GM10266 (cell line): ENCODE results near the gene XPR1.

Experiments used
- DNase-seq: peaks from one replicate; pipeline ENCODE4 v3.0.0; 2012; ENCODE audit errors: extremely low spot score
- TF ChIP-seq, protein P1 (sequence below): IDR thresholded peaks from 2 replicates; pipeline ENCODE4 v1.5.1; 2012; ENCODE audit warnings: mild to moderate bottlenecking, low read depth; ENCODE audit not compliant: control insufficient read depth, insufficient read depth; ENCODE audit errors: missing control alignments

Gene XPR1

DNA sequence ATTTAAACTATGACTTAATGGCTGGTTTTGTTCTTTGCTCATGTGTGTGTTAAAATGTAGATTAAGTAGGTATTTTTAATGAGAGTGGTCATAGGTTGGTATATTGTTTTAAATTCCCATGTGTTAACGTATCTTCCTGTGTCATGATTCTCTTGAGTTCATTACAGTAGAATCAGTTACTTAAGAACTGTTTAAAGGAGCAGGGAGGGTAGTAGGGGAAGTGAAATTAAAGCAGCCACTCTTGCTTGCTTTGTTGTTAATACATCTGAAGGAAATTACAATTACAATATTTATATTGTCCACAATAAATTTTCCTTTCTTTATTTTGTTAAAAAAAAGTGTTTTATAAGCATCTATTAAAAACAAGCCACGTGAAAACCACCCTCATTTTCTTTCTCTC lies 161.6 kb downstream of the XPR1 start:
- TF ChIP-seq, protein P1, sequence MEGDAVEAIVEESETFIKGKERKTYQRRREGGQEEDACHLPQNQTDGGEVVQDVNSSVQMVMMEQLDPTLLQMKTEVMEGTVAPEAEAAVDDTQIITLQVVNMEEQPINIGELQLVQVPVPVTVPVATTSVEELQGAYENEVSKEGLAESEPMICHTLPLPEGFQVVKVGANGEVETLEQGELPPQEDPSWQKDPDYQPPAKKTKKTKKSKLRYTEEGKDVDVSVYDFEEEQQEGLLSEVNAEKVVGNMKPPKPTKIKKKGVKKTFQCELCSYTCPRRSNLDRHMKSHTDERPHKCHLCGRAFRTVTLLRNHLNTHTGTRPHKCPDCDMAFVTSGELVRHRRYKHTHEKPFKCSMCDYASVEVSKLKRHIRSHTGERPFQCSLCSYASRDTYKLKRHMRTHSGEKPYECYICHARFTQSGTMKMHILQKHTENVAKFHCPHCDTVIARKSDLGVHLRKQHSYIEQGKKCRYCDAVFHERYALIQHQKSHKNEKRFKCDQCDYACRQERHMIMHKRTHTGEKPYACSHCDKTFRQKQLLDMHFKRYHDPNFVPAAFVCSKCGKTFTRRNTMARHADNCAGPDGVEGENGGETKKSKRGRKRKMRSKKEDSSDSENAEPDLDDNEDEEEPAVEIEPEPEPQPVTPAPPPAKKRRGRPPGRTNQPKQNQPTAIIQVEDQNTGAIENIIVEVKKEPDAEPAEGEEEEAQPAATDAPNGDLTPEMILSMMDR, result no peak
- no peak for DNase-seq

DNA sequence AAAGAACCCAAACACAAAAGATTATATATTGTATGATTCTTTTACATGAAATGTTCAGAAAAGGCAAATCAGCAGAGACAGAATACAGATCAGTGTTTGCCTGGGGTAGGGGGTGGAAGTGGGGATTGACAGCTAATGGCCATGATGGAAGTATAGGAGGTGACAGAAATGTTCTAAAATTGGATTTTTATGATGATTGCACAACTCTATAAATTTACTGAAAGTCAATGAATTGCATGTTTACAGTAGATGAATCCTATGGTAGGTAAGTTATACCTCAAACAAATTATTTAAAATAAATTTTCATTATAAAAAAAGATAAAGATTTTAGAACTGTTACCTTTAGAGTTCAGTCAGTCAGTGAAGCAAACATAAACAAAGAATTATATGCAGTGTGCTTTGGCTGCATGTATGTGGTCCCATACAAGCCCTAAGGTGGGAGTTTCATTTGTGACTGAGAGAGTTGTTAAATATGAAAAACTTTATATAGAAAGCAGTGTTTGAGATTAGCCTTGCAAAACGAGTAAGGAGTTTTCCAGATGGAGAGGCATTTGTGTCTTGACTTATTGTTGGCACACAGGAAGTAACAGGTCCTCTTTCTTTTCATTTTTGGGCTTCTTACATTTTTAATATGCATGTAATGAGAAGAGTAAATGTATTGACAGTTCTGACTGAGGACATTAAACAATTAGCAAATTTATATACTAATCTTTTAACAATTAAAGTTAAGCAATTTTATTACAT lies 165.2 kb downstream of the XPR1 start:
- no peak for DNase-seq
- TF ChIP-seq, protein P1, result no peak

DNA sequence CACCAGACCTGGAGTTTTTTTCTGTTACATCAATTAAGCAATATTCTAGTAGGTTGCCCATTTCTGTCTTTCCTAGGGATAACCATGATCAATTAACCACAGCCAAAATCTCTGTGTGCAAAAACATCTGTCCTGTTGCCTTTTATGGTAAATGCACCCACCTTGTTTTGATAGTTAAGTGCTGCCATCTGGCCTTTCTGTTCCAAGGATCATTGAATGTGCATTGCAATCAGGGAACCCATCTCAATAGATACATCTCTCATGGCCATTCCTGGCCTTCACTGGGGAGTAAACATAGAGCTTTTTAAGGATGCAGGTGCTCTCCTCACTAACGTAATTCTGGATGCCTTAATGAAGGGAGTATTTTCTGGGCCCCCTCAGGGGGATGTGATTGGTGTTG lies 169.1 kb downstream of the XPR1 start:
- DNase-seq, result no peak
- TF ChIP-seq, protein P1, result no peak

- DNase-seq, result no peak
Observed at GRCh38 chr1:180802813-180803212, 171.0 kb downstream of the XPR1 start.

GRCh38 chr1:180805316-180805715 lies 173.5 kb downstream of the XPR1 start:
- TF ChIP-seq, protein P1, result no peak
- DNase-seq, result no peak

More at GRCh38 chr1:180802813-180803212, 171.0 kb downstream of the XPR1 start:
- TF ChIP-seq, protein P1, result no peak

DNA sequence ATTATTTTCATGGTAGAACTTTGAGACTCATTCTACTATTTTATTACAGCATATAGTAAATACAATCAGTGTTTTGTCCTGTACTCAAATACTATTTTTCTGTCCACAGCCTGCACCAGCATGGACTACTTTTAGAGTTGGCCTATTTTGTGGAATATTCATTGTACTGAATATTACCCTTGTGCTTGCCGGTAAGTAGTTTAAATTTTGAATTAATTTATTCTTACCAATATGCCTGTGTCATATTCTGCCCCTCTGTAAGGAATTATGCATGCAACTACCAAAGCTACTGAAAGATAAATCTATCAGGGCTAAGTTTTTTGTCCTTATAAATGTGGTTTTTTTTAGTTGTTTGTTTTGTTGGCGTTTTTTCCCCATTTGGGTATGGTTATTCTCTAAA lies 179.5 kb downstream of the XPR1 start:
- no peak for DNase-seq
- TF ChIP-seq, protein P1, result no peak

GRCh38 chr1:180811886-180812285 lies 180.1 kb downstream of the XPR1 start:
- TF ChIP-seq, protein P1, result no peak

More at GRCh38 chr1:180811886-180812285, 180.1 kb downstream of the XPR1 start:
- no peak for DNase-seq
